HG03354 (cell line): ENCODE data around the gene NADSYN1.

ENCODE experiments used
- ATAC-seq: cut with Tn5 transposase; IDR thresholded peaks from one replicate; pipeline ENCODE4 v1.9.1; 2021; ENCODE audit warnings: mild to moderate bottlenecking; ENCODE audit not compliant: unreplicated experiment, poor library complexity, severe bottlenecking

The NADSYN1 gene

DNA sequence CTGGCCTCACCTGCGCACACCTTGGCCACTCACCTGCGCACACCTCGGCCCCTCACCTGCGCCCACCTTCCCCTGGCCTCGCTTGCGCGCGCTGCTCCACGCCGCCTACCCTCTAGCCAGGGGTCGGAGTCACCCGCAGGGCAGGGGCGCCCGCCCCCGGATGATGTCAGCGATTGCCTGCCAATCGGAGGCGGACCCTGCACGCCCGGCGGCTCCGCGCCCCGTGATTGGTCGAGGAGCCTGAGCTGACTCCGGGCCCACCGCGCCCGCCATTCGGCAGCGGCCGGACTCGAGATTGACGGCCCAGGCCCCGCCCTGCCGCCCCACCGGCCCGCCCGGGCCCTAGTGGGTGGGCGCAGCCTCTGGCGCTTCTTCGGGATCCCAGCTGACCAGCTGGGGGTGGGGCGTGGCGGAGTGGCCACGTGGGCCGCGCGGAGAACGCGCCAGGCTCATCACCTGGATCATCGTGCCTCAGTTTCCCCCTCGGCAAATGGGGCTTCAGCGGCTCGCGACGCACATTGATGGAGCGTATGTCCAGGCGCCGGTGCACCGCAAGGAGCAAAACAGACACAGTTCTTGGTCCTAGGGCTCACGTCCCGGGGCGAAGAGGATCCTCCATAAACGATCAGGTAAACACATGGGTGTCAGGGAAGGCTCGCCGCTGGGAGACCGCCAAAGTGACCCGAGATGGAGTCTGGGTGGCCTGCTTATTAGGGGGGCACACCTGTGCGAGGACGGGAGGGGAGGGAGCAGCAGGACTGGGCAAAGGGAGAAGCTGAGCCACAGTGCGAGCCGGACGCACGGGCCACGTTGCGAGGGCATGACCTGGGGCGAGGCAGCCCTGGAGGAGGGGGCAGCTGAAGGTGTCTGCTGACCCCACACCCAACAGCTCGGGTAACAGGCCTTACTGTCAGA lies 4.5 kb upstream of the NADSYN1 start, which contains the start of gene DHCR7:
Gene DHCR7 (minus strand): TSS at position 137 of the 915 bp plus-strand sequence. CDS start 3,441 bp downstream, outside the sequence.
- peak; percentile 84 for ATAC-seq

DNA sequence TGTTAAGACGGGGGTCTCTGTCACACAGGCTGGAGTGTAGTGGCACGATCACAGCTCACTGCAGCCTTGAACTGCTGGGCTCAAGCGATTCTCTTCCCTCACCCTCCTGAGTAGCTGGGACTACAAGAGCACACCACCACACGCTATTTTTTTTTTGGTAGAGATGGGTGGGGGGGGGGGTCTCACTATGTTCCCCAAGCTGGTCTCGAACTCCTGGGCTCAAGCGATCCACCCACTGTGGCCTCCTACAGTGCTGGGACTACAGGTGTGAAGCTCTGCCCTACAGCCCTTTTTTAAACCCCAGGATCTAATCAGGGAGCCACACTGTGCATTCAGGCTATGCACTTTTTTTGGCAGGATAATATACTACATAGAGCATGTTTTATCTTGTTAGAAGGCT lies 3.4 kb upstream of the NADSYN1 start:
- ATAC-seq: no peak

DNA sequence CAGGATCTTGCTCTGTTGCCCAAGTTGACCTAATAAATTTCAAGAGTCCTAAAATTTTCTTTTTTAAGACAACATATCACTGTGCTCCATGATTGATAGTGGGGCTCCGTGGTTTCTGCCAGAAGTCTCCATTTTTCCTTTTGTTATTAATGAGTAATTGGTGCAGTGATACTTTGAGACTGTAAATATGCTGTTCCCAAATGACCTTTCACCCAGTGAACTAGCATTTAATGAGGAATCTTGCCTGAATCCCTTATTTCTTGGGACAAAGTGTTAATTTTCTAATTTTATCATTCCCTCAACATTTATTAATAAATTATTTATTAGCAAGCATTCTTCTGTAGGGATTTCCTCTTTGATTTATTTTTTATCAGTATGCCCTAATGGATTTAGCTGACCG lies 2.5 kb upstream of the NADSYN1 start:
- ATAC-seq: no peak

DNA sequence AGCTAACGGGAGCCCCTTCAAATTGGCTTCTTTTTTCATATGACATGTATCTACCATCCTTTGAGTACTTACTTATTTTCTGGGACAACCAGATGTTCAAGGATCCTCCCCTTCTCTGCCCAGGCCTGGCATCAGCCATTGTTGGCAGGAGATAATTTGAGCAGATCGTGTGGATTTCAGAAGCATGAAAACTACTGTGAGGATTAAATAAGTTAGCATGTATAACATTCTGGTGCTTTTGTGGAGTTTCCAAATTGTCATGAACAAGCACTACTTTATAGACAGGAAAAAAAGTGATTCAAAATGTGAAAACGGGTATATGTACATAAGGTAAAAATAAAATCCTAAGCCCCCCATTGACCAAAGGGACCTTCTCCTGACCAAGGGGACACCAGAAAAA lies 2.1 kb upstream of the NADSYN1 start:
- ATAC-seq: no peak

DNA sequence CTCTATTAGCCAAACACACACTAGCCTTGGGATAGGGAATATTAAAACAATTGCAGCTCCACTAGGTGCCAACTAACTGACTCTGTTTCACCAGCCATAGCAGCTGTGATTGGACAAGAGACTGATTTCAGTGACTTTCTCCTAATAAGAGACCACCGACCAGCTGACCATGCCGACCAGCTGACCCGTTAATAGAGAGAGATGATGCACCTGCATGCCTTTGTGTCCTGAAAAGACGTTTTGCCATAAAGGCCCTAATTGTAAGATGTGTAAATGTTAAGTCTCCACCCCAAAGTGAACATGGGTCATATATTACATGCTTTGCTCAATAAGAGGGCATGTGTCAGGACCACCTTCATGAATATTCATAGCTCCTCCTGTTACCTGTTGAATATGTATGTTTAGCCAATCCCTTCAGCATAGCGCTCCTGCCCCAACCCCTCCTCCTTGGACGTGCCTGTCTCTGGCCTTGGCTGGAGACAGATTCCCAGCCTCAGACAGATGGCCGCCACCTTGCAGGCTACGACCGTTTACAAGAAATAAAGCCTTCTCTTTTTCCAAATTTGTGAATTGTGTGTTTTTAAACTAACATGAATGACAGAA lies 1.3 kb upstream of the NADSYN1 start:
- no peak for ATAC-seq

DNA sequence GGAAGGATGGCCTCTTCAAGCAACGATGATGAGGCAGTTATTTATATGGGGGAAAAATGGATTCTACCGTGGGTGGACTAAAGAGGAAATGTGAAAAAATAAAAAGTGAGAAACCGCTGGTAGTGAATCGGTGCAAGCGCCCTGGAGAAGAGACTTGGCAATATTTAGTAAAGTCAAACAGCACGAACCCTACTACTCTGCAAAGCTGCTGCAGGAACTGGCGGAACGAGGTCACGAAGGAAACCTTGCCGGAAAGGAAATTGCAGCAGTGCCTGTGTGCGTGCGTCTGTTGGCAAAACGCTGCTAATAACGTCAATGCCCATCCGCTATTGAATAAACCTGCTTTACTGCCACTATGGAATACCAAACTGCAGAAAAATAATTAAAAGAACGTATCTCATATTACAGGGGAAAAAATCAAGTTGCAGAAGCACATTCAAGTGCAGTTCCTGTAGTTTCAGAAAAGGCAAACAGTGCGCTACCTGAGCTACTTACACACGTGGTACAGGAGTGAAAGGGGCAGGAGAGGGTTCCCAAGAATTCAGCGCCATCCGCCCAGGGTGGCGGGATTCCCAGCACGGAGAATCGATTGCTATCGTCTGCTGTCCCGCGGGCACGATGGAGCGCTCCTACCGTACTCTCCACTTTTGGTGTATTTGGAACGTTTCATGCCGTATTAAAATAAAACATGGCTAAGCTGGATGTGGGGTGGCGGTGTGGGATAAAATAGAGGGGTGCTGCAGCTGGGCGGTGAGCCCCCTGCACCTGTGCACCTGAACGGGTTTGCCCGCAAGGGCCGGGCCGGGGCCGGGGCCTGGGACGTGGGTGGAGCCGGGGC lies 585 bp upstream of the NADSYN1 start:
- peak; percentile 1 for ATAC-seq

DNA sequence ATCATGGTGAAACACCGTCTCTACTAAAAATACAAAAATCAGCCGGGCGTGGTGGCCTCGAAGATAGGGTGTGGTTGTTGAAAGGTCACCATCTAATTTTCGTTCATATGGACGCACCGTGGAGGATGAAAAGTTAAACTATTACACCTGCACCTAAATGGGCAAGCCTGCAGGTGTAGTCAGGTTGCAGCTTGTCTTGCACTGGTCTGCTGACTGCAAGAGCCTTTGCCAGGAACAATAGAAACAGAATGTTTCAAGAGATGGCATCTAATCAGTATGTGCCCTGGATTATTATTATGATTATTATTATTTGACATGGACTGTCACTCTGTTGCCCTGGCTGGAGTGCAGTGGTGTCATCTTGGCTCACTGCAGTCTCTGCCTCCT lies 908 bp downstream of the NADSYN1 start:
- ATAC-seq: no peak

DNA sequence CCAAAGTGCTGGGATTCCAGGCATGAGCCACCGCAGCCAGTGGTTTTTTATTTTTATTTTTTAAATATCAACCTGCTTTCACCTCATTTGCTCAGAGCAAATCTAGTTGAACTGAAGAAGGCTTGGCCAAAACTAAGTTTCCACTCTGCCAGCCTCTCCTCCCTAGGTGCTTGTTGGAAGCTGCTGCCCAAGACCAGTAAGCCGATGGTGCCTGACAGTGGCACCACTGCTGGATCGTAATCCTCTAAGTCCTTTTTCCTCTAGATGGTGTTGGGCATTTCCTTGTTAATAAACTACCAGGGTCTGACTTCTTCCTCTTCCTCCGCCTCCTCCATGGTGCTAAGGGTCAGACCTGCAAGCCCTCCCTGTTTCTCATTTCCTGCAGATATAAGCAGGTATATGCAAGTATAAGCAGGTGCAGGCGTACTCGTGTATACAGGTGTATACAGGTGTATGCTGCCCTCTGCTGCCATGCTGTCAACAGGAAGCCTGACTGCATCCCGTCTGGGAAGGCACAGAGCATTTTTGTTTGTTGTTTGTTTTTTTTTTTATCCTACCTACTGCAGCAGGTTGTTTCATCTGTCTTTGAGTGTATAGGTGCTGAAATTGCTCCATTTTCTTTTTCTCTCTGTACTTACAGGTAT lies 1.6 kb downstream of the NADSYN1 start:
- ATAC-seq: no peak

DNA sequence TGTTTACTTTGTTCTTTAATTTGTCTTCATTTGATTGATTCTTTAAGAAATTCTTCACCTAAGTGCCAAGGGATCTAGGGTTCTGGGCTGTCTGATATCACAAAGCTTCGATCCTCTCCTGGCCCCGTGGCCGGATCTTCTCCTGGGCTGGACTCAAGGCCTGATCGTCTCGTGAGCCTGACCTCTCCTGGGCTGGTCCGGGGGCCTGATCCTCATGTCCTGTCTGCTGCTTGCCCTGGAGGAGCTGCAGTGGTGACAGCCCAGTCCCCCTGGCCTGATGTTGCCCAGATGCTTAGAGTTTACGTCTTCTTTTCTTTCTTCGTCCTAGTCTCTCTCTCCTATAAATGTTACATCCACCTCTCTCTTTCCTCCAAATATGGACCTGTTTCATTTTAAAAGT lies 3.3 kb downstream of the NADSYN1 start:
- no peak for ATAC-seq

DNA sequence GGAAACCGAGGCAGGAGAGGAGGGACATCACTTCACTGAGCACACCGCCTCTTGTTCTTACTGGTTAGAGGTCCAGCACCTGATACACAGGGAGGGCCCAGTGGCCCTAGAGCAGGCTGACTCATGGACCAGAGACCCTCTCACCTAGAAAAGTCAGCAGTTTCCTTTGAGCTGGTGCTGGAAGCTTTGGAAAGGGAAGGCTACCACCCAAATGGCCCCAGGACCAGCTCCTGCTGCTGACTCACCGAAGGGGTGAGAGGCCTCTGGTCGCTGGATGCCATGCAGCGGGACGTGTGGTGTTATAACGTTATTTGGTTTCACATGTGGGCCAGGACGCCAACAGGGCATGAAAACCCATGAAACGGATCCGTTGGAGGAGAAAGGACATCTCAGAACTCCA lies 3.8 kb downstream of the NADSYN1 start:
- ATAC-seq: no peak

DNA sequence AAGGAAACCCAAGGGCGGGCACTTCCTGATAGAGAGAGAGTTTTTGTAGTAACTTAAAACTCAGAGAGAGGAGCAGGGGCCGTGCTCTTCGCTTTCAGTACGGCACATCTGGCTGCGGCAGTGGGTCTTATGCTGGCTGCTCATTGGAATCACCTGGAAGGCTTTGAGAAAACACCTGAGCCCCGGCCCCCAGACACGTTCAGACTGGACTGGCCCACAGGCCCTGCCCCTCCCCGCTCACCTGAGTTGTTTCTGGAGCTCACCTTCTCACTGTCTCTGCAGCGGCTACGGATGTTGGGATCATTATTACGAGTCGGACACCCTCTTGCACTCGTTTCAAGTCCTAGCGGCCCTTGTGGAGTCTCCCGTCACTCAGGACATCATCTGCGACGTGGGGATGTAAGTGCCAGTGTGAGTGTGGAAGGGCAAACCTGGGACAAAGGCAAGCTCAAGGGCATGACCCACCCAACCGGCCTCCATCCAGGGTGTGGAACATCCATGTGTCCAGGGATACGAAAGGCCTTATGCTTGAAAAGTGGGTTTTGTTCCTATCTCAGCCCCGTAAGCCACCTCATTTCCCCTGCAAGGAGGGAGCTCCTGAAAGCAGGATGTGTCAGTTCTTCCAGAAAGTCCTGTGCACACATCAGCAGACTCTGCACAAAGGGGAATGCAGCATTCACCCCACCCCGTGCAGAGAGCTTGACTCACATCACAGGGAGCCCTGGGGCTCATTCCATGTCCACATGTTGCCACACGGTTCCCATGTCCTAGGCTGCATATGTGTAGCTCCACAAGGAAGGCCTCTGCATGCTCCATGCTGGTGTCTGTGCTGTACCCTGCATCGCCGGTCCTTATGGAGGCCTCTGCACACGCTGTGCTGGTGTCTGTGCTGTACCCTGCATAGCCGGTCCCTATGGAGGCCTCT lies 5.4 kb downstream of the NADSYN1 start:
- no peak for ATAC-seq

DNA sequence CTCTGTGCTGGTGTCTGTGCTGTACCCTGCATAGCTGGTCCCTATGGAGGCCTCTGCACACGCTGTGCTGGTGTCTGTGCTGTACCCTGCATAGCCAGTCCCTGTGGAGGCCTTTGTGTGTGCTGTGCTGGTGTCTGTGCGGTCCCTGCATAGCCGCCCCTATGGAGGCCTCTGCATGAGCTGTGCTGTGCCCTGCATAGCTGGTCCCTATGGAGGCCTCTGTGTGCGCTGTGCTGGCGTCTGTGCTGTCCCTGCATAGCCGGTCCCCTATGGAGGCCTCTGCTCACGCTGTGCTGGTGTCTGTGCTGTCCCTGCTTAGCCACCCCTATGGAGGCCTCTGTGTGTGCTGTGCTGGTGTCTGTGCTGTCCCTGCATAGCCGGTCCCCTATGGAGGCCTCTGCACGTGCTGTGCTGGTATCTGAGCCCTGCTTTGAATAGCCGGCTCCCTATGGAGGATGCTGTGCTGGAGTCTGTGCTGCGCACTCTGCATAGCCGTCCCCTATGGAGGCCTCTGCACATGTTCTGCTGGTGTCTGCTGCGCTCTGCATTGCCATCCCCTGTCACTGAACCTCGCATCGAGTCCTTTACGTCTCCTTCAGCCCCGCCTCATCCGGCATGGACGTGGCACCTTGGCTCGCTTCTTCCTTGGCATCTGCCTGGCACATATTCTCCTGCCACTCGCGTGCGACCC lies 6.2 kb downstream of the NADSYN1 start:
- no peak for ATAC-seq

DNA sequence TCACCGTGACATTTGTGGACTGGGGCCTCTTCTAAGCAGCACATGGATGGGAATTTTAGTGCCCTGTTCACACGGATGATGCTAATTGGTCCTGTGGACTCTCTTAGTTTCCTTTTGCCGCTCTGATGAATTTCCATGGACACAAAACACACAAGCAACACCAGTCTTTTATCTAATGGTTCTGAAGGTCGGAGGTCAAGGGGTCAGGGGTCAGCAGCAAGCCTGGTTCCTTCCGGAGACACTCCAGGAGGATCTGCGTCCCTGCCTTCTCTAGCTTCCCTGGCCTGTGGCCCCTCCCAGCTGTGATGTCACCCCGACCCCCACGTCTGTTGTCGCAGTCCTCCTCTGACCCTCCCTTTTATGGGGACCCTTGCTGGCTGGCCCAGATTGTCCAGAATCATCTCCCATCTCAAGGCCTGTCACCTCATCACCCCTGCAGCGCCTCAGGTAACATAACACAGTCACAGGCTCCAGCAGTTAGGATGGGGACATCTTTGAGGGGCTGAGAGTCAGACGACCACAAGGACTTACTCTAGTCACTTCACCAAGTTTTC lies 6.8 kb downstream of the NADSYN1 start:
- no peak for ATAC-seq

DNA sequence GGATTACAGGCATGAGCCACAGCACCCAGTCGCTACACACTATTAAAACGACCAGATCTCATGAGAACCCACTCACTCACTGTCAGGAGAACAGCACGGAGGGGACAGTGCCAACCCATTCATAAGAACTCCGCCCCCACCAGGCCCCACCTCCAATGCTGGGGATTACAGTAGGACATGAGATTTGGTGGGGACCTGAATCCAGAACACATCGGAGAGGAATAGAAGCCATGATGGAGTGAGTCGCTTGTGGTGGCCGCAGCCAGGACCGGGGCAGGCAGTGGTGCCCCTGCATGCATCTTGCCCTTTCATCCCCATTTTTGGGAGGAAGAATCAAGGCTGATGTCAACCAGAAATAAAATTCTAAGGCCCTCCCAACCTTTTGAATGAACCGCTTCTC lies 8.7 kb downstream of the NADSYN1 start:
- no peak for ATAC-seq

DNA sequence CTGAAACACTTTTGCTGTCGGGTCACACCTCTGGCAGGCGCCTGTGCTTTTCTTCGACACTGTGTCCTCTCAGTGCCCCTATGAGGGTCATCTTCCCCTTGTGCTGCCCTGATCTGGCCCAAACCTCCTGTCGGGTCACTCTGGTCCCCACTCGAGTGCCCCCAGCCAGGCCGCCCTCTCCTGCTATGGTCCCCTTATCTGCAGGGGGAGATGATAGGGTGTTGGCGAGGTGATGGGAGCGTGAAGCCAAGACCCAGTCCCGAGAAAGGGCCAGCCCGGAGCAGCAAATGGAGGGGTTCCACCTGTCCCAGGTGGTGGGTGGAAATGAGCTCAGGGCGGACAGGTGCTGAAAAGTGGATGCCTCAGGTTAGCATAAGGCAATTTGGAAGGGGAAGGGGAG lies 9.7 kb downstream of the NADSYN1 start:
- no peak for ATAC-seq

DNA sequence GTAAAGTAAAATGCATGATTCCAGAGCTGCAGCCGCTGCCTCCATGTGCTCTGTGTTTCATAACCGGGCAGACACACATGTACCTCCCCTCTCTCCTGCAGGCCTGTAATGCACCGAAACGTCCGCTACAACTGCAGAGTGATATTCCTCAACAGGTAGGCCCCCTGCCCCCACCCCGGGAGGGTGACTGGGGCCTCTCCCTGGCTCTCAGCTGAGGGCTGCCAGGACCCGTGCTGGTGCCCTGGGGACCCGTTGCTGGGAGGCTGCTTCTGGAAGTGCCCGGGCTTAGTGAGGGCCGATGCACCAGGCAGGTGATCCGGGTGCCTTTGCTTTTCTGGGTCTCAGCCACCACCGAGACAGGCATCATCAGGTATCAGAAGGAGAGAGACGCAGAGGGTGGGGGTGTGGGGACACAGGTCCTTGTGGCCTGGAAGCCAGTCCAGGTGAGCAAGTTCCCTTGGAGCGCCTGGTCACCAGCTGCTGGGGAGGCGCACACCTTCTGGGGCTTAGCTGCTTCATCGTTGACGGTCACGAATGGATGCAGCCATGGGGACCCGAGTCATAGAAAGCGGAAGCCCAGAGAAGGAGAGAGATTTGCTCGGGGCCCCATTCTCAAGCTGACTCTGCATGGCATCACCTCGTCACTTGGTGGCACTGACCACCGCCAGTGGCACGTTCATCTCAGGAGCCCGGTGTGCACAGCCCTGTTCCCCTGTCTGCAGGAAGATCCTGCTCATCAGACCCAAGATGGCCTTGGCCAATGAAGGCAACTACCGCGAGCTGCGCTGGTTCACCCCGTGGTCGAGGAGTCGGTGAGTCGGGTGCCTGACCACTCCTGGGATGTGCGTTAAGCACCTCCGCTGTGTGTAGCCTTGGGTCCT lies 10.6 kb downstream of the NADSYN1 start:
- no peak for ATAC-seq

DNA sequence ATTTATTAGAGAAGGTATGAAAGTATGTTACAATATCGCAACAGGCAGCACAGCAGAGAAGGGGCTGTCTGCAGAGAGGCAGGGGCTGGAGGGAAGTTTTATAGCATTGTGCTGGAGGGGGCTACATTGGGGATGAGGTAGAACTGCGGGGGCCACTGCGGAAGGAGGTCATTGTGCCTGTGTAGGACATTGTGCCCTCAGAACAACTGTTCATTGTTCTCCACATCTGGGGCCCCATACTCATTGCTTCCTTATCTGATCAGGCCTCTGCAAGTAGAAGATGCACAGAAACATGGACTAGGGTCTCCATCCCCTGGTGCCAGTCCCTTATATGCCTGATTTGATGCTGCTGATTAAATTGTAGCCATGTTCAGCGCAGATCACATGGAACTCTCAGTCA lies 12.1 kb downstream of the NADSYN1 start:
- ATAC-seq: no peak
